ENCODE data around the gene ACADS.
A peak's percentile ranks its signal among the peaks of the same experiment; 100 is the strongest.

ACADS gene

DNA sequence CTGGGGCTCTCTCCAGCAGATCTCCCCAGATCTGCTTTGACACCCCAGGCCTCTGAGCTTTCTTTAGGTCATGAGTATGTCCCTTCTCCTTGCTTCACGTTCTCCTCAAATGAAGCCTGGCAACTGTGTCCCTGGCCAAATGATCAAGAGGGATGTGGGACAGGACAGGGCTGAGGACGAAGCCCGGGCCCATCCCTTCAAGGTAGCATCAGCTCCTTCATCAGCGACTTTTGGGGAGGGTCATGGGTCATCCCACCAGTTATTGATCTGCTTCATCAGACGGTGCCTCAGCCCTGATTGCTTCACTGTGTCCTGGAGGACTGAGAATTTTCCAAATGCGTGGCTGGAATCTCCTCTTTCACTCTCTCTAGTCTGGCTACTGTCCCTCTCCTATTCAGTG lies 32.3 kb downstream of the ACADS start:
- DNase-seq (ENCODE audit: low read depth), result no peak

DNA sequence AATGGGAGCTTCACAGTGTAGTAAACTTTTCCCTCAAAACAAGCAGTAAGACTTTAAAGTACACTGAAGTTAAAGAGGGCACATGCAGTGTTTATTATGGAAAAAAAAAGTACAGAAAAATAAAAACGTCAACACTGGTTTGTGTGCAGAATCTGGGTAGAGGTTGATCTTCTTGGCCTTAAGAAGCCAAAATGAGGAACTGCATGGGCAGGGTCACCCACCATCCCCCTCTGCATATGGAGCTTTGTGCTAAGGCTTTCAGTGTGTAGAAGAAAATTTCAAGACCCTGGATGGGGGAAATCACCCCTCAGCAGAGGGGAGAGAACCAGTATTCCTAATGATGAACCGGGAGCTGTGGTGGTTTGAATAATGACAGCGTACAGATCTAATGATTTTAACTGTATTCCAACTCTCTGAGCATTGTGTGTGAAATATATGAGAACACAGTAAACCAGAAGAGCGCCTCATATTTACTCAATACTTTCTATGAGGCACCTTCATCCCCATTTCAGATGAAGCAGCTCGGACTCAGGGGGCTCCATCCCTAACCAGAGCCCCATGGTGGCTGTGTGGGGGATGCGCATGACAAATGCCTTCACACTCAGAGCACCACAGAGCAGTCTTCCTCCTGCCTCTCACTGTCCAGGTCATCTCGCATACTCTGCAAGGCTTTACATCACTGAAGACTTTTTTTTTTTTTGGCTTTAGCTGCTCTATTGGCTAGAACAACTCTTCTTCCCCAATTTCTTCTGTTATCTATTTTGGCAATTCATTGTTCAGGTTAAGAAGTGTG lies 33.4 kb downstream of the ACADS start:
- no peak for DNase-seq (ENCODE audit: low read depth)

- DNase-seq (ENCODE audit: low read depth), result no peak
Measured at GRCh38 chr12:120759591-120760348, 34.1 kb downstream of the ACADS start.

GRCh38 chr12:120760349-120761254 lies 35.0 kb downstream of the ACADS start:
- no peak for DNase-seq (ENCODE audit: low read depth)

DNA sequence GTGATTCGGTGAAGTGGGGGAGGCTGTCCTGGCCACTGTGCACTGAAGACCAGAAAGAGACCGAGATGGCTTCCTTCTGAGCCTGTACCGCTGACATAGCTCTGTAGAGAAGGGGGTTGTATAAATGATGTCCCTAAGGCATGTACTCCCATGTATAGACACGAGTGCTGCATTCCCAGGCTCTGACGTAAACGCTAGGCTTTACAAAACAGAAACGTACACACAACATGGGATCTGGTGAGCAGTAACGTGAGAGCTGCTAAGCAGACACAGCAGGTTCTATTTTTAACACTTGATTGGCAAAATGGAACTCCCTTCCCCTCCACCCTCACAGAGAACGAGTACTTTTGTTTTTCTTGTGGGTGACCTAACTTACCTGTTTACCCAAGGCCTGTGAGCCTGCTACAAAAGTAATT lies 35.9 kb downstream of the ACADS start:
- DNase-seq (ENCODE audit: low read depth), result peak; percentile 96

GRCh38 chr12:120762086-120762485 lies 36.5 kb downstream of the ACADS start:
- DNase-seq (ENCODE audit: low read depth), result peak; percentile 49

- DNase-seq (ENCODE audit: low read depth), result no peak
Measured at GRCh38 chr12:120763250-120763649, 37.6 kb downstream of the ACADS start.

DNA sequence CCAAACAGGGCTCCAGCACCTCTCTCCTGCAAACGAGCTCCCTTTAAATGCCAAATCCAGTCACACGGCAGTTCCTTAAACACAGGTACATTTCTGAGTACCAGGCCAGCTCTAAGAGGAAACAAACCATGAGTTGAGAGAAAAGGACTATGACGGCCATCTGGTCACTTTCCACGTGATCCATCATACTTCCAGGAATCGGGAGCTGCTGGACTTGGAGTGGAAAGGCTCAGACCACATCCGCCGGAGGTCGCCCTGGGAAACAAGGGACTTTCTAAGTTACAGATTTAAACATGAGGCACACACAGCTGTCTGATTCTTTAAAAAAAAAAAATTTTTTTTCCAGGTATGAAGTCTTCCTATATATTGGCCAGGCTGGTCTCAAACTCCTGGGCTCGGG lies 39.2 kb downstream of the ACADS start:
- no peak for DNase-seq (ENCODE audit: low read depth)

DNA sequence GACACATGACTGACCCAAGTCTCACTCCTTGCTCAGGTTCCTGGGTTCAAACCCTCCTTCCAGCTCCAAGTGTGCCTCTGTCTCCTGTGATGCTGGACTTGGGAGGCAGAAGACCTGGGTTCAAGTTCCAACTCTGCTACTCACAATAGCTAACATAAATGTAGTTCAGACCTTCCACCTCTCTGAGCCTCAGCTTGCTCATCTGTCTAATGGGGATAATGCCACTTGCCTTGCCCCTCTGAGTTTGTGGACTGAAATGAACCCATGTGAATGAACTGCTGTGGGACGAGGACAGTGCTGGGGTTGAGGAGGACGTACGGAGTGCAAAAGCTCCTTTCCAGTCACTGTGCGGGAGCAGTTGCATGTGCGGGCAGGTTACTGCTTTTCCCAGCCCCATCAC lies 40.9 kb downstream of the ACADS start:
- no peak for DNase-seq (ENCODE audit: low read depth)

GRCh38 chr12:120767071-120768024 lies 41.7 kb downstream of the ACADS start:
- DNase-seq (ENCODE audit: low read depth), result no peak

- no peak for DNase-seq (ENCODE audit: low read depth)
Measured at GRCh38 chr12:120771097-120771496, 45.5 kb downstream of the ACADS start.

GRCh38 chr12:120774169-120774916 lies 48.7 kb downstream of the ACADS start:
- no peak for DNase-seq (ENCODE audit: low read depth)

DNA sequence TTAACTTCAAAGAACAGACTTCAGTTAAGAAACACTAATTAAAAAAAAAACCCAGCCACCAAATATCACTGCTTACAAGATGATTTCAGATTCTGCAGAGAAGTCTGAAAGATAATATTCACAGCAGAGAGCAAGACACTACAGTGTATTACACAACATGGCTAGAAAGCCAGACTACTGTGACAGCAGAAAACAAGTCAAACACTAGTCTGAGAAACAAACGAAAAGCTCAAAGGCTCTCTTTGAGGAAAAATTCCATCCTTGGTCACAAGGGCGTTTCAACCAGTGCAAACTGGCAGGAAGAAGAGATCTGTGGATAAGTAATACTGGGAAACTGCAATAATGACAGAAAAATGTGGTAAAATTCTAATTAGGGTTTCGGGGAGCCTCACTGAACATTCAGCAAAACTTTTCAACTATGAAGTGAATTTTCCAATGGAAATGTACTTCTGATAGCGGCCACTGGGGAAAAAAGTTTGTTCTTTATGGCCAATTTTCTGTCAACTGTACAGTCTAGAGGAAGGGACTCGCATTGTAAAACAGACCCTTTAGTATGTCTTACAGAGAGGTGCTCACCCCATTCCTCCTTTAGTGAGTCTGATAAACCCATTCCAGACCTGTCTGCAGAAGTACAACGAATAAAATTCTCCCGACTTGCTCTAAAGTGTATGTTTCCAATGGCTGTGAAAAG lies 50.4 kb downstream of the ACADS start:
- peak; percentile 43 for DNase-seq (ENCODE audit: low read depth)

DNA sequence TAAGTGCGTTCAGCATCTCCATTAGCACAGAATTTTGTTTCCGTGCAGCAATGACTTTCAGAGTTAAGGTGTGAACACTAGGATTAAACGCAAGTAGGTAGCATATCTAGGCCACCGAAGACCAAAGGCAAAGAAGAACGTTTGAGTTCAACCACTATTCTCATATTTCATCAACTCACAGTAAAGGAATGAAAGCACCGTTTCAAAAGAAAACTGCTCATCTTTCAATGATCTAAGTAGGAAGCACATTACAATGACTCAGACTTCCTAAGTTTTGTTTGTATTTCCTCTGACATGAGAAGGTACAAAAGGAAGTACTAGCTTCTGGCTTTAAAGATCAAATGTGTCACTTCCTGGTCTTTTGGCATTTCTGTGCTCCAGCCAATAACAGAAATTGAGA lies 57.6 kb downstream of the ACADS start:
- peak; percentile 87 for DNase-seq (ENCODE audit: low read depth)

- no peak for DNase-seq (ENCODE audit: low read depth)
Measured at GRCh38 chr12:120784804-120785203, 59.2 kb downstream of the ACADS start.

- no peak for DNase-seq (ENCODE audit: low read depth)
Measured at GRCh38 chr12:120787889-120788288, 62.3 kb downstream of the ACADS start.
